ENCODE data around the gene CTNNA2. TPM values are rescaled to one million over a fixed set of nuclear protein-coding genes. Genes with fewer than 3 reads are reported as not detected.
"Not testable (repeated sequence)": the region's sequence is repeated elsewhere in the genome, so short reads cannot be mapped to it uniquely, and the experiment has no call there.

Gene CTNNA2
- total RNA-seq, 1 experiment from 2014 or later: 0.10 TPM

DNA sequence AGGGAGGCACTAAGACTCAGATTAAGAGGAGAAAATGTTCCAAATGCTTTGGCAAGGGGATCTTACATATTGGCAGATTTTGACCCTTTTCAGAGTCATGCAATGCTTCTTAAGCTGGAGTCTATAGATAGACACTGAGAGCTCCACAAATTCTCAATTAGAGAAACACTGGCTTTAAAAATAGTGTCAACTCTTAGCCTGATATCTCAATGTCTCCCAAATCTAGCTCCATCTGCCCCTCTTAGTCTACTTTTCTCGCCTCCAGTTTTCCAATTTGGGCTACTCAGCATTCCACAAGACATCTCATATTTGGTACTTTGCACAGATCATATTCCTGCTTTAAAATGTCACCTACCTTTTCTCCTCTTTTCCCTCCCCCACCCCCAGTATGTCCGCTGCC lies 559.1 kb downstream of the CTNNA2 start:
- DNase-seq (ENCODE audit: low spot score): no peak

DNA sequence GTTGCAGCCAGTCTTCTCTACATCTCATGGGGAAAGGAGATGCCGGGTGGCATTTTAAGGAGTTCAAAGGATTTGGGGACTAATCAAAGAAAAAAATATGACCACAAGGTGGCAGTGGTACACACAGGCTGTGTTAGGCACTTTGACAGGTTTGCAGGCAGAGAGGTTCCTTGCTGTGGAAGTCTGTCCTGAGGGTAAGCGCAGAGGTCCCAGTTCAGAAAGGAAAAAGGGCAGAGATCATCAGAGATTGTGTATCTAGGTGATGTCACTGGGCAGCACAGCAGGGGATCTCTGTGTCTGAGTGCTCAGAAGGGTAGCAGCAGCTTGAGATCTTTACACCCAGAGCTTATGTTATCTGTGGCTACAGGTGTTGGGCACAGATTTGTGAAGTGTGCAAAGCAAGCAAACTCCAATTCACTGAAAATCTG lies 560.3 kb downstream of the CTNNA2 start:
- peak; percentile 90 for DNase-seq (ENCODE audit: low spot score)

DNA sequence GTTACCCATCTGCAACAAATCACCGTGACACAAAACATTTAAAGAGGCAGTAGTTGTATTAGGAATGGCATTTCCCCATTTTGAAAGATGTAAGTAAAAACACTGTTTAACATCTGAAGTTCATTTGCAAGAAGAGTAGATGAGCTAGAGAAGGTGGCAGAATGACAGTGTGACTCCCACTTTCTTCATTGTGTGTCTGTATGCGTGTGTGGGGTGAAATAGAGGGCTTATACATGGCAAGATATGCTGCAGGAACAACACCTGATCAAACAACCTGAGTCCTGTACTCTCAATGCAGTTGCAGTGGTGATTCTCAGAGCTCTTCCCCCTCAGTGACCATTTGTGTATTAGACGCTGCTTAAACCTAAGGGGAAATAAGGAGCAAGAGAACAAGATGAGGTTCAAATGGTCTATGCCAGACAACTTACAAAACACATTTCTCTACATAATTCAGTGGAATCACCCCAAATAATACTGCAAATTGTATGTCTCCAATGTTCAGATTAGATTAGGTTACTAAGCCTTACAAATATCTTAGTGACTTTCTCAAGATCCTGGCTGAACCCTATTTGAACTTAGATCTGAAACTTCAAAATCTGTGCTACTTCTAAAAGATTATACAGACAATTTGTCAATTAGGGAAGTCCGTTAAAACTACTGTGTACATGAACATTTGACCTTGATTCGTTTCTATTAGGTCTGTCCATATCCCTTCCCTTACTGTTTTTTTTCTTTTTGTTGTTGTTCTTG lies 561.6 kb downstream of the CTNNA2 start:
- no peak for DNase-seq (ENCODE audit: low spot score)

DNA sequence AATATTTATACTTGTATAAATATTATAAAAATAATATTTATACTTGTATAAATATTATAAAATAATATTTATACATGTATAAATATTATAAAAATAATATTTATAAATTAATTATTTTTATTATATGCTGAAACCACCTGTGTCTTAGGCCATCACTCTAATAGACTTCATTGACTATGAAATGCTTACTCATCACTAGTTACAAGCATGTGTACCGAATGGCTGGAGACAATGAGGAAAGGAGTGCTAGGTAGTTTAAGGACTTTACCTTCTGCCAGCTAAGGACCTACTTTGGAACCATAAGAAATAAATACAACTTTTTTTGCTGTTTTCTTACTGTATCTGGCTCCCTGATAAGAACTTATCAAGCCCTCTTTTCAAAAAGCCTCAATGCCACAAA lies 562.9 kb downstream of the CTNNA2 start:
- no peak for DNase-seq (ENCODE audit: low spot score)

DNA sequence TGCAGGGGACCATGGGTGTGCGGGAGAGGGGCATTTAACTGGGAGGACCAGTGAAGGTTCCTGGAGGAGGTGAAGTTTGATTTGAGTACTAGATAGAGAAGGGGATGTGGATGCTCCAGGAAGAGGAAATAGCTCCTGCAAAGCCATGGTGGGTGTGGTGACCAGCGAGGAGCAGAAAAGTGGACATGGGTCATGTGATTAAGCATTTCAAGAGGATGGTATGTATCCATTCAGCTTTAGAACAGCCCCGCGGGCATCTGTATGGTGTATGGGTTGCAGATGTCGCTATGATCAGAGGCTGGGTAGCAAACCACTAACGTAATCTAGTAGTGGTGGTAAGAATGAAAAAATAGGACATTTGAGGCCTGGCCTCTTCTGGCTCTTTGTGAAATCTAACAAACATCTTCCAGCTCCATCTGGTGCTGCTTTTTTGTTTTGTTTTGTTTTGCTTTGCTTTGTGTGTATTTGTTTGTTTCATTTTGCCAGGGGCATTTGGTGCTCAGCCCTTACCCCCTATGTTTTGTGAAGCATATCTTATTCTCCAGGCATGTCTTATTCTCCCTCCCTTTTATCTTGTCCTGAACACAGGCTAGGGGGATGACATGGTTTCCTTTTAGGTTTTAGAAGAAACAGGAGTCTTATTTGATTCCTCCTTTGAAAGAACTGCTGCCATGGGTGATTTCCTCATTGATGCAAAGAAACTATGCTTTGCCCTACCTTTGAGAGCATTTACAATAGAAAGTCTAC lies 565.6 kb downstream of the CTNNA2 start:
- no peak for DNase-seq (ENCODE audit: low spot score)

DNA sequence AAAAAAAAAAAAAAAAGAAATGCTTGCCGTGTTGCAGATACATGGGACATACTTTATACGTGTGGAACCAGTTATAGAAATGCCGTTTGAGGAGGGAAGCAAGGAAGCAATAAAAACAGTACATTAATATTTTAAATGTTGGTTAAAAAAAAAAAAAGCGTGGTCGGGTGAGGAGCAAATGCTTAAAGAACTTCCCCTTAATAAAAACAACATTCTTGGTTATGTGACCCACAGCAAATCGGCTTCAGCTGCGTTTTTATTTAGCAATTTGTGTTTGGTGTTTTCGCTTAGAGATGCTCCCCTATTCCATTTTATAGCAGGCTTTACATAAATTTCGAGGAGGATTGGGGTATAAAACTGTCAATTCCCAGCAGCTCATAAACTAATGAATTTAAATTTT lies 568.1 kb downstream of the CTNNA2 start:
- DNase-seq (ENCODE audit: low spot score): no peak

DNA sequence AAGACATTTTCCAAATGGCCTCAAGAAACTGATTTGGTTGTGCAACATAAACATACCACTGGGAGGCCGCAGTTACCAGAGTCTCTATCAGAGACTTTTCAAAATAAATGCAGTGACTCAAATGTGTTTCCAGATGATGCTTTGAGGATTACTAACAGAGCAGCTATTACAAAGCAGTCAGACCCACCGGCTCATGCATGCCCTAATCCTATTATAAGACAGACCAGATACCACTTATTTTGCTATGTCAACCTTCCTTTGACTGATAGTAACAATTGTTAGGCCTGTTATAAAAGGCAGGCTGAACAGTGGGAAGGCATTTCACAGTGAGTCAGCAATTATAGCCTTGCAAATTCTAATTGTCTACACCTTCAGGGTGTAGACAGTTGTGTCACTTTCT lies 574.0 kb downstream of the CTNNA2 start:
- no peak for DNase-seq (ENCODE audit: low spot score)

DNA sequence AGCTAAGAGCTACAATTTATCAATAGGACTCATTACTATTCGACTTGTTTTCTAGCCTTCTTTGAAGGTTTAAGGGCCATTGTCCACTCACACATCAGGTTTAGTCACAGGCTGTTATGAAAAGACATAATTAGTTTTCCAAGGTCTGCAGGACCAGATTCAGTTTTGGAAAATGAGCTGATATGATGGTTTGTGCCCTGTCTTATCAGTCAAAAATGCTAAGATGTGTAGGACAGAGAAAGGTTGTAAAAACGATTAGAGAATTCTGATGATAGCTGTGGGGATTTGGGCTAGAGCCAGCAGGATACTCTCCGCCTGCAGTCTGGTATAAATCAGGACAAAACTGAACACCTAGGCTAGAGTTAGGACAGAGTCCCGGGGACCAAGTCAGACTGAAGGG lies 578.4 kb downstream of the CTNNA2 start:
- DNase-seq (ENCODE audit: low spot score): no peak

DNA sequence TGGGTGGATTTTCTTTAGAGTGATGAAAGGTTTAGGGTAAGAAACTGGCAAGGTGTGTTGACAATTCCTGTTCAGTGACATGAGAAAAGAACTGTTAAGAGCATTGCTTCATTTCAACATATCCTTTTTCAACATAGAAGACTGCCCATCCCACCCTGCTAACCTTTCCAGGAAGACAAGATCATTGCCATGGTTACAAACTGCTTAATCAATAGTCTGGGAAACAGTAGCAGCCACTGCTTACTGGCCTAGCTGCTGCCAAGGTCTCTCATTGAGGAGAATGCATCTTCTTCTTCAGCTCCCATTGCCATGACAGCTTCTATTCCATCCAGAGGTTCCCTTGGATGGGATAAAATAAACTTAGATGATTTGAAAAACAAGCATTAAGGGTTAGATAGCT lies 579.6 kb downstream of the CTNNA2 start:
- no peak for DNase-seq (ENCODE audit: low spot score)

DNA sequence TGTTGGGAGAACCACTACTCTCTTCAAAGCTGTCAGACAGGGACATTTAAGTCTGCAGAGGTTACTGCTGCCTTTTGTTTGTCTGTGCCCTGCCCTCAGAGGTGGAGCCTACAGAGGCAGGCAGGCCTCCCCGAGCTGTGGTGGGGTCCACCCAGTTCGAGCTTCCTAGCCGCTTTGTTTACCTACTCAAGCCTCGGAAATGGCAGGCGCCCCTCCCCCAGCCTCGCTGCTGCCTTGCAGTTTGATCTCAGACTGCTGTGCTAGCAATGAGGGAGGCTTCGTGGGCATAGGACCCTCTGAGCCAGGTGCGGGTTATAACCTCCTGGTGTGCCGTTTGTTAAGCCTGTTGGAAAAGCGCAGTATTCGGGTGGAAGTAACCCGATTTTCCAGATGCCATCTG lies 585.7 kb downstream of the CTNNA2 start:
- not testable (repeated sequence) for DNase-seq (ENCODE audit: low spot score)

DNA sequence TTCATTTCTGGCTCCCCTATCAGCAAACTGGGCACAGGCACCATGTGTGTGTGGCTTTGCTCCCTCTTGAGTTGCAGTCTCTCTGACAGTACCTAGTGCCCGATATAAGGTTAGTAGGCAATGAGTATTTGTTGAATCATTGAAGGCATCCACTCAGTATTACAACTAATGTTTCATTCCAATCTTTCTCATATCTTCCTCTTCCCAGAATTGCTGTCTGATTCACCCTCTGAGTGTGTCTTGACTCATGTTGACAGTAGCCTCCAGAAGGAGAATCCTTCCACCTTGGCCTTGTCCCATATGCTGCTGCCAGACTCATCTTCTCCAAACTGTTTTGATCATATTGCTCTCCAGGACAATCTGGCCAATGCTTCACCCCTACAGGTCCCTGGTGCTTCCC lies 589.2 kb downstream of the CTNNA2 start:
- DNase-seq (ENCODE audit: low spot score): no peak

DNA sequence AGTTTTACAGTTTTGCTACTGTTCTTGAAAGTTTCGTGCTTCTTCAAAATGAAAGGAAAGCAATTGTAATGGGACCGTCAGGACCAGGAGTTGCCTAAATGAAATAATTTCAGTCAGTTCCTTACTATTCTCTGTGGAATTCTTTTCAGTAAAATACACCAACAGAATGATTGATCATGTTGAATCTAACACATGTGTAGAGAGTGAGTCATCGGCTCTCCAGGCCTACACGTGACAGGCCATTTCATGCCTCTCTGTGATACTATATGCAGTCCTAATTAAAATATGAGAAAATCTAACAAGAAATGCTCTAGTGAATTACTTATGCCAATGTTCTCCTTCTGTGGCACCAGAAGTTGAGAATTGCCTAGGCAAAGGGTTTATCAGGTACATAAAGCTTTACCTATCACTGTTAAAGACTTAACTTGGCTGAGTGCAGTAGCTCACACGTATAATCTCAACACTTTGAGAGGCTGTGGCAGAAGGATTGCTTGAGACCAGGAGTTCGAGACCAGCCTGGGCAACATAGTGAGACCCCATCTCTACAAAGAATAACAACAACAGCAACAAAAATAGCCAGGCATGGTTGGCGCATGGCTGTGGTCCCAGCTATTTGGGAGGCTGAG lies 592.3 kb downstream of the CTNNA2 start:
- DNase-seq (ENCODE audit: low spot score): no peak

DNA sequence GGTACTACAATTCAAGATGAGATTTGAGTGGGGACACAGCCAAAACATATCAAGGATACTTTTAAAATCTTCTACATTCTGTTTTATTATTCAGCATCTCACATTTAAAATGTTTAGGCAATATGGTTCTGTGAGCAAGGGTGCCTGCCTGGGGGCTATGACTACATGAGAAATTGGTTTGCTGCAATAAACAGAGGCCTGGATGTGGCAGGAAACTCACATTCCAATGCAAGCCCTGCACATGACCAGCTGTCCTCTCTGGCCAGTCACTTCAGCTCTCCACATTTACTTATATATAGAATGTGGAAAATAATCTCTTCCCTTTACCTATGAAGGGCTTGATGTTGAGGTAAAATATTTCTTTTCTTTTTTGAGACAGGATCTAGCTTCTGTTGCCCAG lies 598.3 kb downstream of the CTNNA2 start:
- no peak for DNase-seq (ENCODE audit: low spot score)

DNA sequence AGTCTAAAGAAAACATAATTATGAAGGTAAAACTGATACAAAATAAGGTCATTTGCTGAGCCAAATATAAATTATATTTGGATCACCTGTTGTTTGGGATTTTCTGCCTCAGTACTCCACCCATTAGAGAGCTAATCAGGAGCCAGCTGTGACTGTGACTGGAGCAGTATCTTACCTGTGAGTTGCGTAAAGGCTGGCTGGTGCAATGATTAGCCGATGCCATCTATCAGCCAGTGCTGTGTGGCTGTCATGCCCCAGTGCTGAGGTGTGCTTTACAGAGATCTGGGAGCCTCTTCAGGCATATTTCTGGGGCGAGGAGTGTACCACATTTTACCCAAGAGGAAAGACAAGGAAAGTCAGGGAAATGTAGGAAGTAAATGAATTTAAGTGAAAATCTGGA lies 599.9 kb downstream of the CTNNA2 start:
- no peak for DNase-seq (ENCODE audit: low spot score)

DNA sequence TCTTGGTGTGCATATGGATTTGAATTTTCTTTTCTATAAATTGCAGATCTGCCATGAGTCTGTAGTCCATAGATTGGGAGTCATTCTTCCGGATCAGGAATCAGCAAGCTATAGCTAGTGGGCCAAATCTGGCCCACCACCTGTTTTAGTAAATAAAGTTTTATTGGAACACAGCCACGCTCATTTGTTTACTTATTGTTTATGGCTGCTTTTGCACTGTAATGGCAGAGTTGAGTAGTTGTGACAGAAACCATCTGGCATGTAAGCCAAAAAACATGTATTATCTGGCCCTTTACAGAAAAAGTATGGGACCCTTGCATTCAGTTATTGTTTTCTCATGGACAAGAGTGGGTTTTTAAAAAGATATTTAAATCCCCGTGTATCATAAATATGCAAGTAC lies 600.5 kb downstream of the CTNNA2 start:
- no peak for DNase-seq (ENCODE audit: low spot score)

DNA sequence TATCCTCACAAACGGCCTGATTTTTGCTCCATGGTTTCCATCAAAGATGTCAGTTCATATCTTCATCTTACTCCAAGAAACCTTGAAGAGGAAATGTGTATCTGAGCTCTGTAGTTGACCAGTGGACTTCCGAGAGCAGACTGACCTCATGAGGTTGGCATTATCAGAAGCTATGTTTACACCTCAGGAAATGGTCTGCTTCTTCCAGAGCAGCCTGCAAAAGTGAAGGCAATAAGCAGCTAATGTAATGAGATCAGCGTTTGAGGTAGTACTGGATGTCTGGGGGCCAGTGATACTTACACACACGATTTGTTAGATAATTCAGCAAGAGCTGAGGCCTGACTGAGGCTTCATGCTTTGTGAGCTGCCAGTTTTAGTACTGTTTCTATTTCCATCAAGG lies 602.0 kb downstream of the CTNNA2 start:
- no peak for DNase-seq (ENCODE audit: low spot score)

DNA sequence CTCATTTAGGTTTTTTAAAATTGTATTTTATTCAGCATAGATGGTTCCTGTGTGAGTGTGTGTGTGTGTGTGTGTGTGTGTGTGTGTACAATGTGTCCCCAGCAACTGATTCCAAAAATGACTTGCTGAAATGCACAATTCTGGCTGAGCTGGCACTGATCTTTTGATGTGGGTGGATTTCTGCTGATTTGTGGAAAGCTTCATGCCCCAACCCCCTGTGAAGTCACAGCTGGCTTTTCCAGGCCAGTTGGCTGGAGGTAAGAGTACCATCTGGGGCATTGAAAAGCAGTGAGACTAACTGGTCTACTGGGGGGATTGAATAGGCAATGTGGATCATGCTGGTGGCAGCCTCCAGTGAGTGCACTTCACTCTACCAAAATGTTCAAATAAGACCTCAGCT lies 604.5 kb downstream of the CTNNA2 start:
- DNase-seq (ENCODE audit: low spot score): no peak

DNA sequence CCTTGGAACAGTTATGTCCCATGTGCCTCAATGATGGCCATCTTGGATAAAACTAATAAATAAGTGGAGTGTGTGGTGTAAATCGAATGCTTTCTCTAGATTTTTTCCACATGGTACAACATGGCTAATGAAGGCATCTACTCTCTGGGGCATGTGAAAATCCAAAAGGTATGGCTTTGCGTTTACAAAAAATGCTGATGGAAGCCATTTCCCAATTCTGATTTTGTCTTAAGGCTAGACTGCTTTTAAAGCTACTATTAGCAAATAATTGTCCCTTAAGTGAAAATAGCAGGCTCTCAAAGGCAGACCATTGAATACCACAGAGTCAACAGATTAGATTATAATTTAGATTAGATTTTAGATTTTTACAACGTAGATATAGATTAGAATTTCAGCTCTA lies 608.0 kb downstream of the CTNNA2 start:
- no peak for DNase-seq (ENCODE audit: low spot score)

DNA sequence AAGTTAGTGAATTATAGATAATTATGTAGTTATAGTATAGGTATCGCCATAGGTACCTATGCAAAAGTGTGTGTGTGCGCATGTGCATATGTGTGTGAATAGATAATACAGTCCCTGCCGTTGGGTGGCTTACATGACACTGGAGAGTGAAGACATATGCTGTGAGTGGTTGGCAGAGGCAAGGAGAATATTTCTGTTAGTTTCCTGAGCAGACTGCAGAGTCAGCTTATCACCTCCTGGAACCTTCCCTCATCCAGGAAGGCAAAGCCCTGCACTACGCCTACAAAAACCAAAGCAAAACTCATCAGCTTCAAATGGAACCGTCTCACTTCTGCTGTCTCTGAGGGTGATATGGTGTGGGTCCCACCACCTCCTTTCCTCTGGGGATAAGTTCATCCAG lies 609.8 kb downstream of the CTNNA2 start:
- no peak for DNase-seq (ENCODE audit: low spot score)

DNA sequence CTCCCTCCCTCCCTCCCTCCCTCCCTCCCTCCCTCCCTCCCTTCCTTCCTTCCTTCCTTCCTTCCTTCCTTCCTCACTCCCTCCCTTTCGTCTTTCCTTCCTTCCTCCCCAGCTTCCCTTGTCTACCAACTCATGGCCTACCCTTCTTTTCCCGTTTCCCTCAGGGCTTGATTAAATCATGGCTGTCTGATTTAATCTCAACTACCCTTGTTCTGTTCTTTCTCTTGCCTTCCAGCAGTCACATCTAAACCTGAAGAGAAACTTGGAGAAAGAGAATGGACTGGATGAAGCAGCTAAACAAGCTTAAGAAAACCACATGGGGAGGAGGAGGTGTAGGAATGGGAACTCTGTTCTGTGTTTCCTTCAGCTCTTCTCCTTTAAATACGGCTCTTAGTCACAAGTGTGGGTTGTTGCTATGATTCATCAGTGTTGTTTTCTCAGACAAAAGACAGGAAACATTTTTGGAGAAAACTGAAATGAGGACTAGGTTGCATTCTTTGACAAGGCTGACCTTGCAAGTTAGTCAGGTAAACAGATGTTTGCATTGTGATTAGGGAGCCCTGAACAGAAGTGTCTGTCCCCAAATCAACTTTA lies 613.8 kb downstream of the CTNNA2 start:
- peak; percentile 18 for DNase-seq (ENCODE audit: low spot score)

DNA sequence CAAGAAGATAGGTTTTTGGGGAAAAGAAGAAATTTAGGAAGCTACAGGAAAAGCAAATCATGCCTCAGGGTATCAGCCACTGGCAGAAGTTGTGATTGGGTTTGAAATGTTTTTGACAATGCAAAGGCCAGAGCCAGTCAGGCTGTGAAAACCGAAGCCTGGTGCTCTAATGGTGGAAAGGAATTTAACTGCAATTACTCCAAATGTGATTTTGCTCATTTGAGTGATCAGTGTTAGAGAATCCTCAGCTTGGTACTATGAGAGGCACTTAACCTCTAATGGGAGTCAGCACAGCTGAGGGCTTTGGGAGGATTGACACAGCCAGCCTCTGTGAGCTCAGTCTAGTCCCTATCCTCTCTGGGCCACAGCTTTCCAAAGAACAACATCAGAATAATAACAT lies 615.2 kb downstream of the CTNNA2 start:
- DNase-seq (ENCODE audit: low spot score): no peak

DNA sequence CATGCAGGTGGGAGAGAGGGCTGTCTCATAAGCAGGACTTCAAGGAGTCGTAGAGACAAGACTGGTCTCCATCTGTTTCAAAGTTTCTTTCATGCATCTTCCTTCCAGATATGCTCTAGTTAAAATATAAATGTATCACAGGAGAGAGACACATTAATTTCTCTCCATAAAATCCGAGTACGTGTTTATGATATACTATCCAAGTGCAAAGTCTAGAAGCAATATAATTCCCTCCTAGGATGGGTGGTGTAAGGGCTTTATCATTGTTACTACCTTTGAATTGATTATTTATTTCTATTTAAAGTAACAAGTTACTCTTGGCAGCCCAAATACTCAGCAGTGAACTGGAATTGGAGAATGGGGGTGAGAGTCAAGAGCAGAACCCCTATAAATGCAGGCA lies 619.4 kb downstream of the CTNNA2 start:
- no peak for DNase-seq (ENCODE audit: low spot score)

Data from HT-29 (cell line).